EL (cell line): ENCODE data around the gene GLOD5.

Experiments used
- DNase-seq: peaks from one replicate; pipeline ENCODE4 v3.0.0-alpha.2; 2016

The GLOD5 gene

DNA sequence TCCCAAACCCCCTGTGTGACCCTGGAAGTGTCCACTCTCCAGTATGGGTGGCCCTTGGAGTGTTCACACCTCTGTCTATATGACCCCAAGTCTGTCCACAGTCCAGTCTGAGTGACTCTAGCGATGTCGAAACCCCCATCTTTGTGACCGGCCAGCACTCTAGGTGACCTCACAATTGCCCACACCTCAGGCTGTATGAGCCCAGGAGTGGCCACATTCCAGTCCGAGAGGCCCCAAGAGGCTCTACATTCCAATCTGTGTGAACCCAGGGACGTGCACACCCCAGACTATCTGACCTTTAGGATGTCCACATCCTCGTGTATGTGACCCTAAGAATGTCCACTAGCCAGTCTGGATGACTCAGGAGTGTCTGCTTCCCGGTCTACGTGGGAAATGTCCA is 7.3 kb upstream of the GLOD5 start:
- DNase-seq, result no peak

DNA sequence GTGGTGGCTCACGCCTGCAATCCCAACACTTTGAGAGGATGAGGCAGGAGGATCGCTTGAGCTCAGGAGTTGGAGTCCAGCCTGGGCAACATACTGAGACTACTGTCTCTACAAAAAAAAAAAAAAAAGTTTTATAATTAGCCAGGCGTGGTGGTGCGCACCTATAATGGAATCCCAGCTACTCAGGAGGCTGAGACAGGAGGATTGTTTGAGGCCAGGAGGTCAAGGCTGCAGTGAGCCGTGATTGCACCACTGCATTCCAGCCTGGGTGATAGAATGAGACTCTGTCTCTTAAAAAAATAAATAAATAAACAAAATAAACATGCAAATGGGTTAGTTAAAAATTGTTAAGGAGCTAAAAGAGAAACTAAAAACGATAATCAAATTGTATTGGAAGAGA is 7.7 kb downstream of the GLOD5 start:
- no peak for DNase-seq

DNA sequence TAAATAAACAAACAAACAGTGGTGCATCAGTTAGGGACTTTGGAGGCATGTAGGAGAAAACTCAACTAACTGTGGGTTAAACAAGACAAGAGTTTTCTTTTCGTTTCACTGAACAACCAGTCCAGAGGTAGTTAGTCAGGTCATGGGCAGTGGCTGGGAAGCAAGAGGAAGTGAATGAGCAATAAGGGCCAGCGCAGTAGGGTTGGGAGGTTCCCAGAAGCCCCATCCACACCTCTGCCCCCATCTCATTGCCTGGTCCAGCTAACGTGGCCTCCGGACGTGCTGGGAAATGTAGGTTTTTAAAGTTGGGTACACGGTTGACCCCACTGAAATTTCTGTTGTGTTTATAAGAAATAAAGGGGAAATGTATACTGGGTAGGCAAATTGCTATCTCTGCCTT is 8.7 kb downstream of the GLOD5 start:
- DNase-seq, result no peak

DNA sequence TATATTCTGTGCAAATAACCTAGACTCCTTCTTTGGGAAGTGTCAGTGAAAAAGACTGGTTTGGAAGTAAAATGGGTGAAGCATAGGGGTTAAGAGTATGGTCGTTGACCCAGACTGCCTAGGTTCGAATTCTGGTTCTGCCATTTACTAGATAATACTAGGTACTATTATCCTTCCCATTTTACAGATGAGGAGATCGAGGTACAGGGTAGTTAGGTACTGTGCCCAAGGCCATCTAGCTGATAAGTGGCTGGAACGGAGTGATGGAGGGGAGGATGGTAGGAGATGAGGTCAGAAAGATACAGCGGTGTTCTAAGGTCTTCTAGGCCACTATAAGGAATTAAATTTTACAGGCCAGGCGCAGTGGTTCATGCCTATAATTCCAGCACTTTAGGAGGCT is 11.1 kb downstream of the GLOD5 start:
- DNase-seq, result no peak

DNA sequence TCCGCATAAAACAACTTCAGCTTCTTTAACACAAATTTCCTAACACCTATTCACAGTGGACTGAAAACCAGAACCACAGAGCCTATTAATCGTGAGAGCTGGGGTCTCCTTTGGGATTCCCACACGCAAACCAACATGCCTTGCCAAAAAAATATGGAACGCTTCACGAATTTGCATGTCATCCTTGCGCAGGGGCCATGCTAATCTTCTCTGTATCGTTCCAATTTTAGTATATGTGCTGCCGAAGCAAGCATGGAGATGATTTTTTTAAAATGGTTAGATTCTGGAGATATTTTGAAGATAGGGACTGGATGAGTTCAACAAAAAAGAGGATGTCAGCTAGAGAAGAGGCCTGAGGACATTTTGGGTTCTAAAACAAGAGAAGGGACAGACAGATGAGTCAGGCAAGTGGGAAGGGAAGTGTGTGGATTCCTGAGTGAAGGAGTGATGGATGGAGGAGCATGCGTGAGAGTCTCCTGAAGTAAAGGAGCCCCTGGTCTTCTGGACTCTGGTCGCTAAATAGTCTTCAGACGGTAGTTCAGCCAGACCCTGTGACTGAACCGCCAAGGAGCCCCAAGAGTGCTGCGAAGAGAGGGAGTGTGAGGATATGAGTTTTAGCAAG is 15.4 kb downstream of the GLOD5 start:
- no peak for DNase-seq

DNA sequence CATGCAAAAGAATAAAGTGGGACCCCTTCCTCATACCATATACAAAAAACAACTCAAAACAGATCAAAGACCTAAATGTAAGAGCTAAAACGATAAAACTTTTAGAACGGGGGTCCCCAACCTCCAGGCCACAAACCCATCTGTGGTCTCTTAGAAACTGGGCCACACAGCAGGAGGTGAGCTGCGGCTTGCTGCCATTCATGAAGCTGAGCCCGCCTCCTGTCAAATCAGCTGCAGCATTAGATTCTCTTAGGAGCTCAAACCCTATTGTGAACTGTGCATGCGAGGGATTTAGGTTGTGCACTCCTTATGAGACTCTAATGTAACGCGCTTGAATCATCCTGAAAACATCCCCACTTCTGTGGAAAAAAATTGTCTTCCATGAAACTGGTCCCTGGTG is 17.9 kb downstream of the GLOD5 start:
- no peak for DNase-seq

DNA sequence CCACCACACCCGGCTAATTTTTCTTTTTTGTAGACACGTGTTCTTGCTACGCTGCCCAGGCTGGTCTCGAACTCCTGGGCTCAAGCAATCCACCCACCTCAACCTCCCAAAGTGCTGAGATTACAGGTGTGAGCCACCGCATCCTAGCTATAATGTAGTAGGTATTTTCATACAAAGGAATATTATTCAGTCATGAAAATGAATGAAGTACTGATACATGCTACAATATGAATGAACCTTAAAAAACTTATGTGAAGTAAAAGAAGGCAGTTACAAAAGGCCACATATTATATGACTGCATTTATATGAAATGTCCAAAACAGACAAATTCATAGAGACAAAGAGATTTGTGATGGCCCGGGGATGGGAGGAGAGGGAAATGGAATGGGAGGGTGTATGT is 20.2 kb downstream of the GLOD5 start:
- DNase-seq, result no peak

DNA sequence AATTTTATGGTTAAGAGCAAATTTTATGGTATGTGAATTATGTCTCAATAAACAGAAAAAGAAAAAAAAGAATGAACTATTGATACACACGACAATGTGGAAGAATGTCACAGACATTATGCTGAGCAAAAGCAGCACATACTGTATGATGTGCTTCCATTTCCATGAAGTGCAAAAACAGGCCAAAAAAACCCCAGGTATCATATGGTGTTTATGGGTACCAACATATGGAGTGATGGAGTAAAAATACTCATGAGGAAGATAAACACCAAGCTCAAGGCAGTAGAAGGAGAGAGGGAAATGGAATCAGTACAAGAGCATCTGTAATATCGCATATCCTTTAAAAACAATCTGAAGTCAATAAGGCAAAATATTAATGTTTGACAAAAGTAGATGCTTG is 20.7 kb downstream of the GLOD5 start:
- DNase-seq, result no peak

DNA sequence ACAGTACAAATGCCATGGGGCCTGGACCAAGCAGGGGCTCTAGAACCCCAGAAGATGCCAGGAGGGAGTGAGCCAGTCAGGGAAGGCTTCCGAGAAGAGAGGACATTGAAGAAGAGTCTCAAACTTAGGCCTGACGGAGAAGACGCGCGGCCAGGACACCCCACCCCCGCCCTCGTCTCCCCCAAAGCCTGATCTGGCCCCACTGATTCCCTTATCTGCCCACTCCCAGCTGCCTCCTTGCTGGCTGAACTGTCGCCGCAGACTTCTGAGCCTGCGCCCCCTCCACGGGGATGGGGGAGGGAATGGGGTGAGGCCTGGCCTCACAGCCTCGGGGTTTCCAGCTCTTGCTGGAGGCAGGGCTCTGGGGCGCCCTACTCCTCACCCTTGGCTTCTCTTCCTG is 21.2 kb downstream of the GLOD5 start:
- DNase-seq, result no peak

DNA sequence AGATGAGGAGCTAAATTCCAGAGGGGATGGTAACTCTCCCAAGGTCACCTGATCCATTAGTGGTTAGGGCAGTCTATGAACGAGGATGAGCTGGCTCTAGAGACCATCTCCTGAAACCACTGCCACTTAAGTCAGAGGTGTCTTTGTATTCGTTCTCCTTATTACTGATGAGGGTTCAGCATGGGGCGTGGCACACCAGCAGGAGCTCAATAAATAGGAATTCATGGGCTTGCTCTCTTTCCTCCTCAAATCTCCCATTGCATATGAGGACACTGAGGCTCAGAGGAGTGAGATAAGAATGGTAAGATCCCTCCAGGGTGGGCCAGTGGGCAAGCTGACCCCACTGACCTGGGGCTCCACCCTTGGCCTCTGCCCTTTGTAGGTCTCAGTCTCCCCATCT is 23.2 kb downstream of the GLOD5 start:
- DNase-seq, result no peak

DNA sequence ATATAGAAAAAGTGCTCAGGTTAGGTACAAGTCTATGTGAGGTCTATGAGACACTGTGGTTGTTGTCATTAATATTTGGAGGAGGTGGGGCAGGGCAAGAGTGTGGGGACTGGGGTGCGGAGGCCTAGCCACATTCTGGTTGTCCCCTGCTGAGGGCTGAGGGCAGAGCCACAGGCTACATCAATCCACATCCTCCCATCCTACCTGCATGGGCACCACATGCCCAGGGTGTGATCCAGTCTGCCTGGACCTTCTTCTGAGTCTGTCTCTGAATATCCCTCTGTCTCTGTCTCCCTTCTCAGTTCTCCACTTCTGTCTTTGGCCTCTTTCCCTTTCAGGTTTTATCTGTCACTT is 23.6 kb downstream of the GLOD5 start:
- DNase-seq, result no peak

DNA sequence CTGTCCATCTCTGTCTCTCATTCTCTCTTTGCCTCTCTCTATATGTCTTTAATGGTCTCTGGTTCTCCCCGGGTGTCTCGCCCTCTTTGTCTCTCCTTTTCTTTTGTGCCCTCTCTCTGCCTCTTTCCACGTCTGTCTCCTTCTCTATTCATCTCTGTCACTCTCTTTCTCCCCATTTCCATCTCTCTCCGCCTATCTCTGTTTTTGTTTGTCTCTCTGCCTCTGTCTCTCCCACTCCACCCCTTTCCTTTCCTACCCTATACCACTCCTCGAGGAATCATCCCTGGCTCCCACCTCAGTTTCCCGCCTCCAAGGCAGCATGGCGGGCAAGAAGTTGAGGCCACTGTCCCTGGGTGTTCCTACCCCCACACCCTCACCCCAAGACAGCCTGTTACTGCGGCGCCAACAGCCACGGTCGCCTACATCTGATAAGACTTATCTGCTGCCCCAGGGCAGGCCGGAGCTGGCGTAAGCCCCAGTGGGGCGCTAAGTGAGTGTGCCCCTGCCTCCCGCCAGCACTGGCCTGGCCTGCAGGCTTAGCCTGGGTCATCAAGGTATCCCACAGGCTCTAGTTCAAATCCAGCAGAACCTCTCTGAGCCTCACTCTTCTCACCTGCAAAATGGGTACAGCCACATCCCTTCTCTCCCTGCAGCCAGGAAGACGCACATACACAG is 24.1 kb downstream of the GLOD5 start:
- DNase-seq, result no peak

DNA sequence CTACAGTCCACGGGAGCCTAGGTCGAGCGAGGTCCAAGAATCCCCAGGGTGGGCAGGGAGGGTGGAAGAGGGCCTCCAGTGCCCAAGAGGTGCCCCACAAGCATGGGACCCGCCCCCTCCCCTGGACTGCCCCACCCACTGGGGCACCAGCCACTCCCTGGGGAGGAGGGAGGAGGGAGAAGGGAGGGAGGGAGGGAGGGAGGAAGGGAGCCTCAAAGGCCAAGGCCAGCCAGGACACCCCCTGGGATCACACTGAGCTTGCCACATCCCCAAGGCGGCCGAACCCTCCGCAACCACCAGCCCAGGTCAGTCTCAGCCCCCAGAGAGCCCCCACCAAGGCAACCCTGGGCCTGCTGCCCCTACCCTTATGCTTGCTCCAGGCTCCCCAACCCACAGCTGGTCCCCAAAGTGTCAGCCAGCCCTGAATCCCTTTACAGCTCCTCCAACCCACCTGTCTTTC is 24.8 kb downstream of the GLOD5 start, which contains the start of gene GATA1:
Gene GATA1 (plus strand): TSS at position 250 of the 460 bp plus-strand sequence. CDS start 4,520 bp downstream, outside the sequence.
- DNase-seq, result no peak

DNA sequence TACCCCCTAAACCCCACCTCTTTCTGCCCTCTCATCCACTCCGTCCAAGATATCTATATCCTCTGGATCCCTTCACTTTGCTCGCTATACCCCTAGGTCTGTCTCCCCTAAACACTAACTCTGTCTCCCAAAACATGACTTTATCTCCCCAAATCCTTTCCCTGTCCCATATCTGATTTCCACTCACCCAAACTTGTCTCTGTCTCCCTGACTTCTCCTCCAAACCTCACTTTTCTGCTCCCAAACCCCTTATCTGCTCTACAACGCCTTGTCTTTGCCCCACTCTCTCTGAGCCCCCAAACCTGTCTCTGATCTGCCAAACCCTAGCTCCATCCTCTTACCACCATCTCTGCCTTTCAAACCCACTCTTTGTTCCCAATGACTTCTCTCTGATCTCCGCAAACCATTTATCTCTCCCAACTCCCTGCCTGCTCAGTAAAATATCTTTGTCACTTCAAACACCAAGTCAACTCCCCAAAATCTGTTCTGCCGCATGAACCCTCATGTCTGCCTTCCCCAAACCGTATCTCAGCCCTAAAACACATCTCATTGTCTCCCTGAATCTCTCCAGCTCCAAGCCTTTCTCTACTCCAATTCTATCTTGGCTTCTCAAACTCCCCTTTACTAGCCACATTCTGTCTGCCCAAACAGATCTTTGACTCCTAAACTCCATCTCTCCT is 25.4 kb downstream of the GLOD5 start:
- no peak for DNase-seq

DNA sequence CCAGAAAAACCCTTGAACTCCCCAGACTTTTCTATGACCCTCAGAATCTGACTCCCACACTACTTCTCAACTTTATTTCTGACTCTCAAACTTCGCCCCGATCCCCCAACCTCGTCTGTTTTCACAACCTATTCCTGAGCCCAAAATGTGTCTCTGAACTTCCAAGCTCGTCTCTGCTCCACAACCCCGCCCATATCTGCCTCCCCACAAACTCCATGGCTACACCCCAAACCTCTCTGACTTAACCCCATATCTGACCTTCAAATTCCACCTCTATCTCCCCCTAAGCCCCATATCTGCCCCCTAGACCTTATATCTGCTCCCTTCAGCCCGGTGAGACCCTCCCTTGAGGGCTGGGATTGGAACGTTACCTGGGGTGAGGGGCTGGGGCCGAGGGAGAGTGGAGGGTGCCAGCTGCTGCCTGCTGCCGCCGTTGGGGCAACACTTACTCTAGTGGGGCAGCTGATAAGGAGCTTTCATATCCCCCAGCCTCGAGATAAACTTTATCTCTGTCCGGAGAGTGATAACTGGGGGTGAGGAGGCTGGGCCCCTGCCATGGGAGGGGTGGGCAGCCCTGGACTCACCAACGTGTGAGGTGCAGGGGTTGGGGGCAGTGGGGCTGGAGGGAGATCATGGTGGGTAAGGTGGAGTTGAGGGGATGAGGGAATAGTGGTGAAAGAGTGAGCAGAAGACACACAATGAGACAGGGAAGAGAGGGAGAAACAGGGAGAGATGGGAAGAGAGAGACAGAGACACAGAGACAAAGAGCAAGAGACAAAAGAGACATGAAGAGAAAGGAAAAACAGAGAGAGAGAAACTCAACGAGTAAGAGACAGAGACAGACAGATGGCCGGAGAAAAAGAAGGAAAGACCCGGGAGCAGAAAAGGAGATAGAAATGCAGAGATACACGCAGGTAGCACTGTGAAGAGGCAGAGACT is 26.2 kb downstream of the GLOD5 start:
- DNase-seq, result no peak

DNA sequence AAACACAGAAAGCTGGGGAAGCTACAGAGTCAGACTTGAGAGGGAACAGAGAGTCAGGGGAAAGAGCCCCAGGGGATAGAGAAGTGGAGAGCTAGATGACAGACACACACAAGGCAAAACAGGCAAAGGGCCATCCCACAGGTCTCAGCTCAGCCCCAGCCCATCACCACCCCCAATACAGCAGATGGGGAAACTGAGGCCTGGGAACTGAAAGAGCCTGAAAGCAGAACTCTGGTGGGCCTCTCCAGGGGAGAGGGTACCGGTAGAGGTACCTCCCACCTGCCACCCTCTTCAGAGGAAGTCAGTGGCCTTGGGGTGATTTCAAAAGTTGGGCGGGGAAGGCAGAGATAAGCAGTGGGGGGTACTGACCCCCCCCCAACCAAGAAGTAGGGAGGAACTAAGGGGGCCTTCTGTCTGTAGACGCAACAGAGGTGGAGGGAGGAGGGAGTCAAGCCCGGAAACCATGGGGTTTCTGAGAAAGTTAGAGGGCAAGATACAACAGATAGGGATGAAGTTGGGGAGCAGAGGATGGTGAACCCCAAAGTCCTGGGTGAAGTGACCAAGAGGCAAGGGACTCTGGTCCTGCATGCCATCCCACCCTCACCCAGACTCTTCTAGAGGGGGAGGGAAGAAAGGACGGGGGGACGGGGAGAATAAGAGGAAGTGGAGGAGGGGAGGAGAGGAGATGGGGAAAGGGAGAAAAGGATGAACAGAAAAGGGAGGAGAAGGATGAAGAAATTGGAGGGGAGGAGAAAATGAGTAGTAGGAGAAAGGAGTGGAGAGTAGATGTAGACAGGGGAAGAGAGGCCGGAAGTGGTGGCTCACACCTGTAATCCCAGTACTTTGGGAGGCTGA is 28.0 kb downstream of the GLOD5 start:
- no peak for DNase-seq

DNA sequence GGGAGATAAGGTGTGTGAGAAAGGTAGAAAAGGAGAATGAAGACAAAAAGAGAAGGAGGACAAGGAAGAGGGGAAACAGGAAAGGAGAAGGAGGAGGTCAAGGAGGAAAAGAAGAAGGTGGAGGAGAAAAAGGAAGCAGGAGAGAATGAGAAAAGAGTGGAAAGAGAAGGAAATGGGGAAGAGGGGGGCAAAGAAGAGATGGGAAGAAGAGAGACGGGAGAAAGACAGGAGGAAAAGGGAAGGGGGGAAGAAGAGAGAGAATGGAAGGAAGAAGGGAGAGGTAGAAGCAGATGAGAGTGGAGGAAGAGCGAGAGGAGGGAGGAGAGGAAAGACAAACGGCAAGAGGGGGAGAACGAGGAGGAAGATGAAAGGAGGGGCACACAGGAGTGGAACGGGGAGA is 28.9 kb downstream of the GLOD5 start:
- DNase-seq, result no peak

DNA sequence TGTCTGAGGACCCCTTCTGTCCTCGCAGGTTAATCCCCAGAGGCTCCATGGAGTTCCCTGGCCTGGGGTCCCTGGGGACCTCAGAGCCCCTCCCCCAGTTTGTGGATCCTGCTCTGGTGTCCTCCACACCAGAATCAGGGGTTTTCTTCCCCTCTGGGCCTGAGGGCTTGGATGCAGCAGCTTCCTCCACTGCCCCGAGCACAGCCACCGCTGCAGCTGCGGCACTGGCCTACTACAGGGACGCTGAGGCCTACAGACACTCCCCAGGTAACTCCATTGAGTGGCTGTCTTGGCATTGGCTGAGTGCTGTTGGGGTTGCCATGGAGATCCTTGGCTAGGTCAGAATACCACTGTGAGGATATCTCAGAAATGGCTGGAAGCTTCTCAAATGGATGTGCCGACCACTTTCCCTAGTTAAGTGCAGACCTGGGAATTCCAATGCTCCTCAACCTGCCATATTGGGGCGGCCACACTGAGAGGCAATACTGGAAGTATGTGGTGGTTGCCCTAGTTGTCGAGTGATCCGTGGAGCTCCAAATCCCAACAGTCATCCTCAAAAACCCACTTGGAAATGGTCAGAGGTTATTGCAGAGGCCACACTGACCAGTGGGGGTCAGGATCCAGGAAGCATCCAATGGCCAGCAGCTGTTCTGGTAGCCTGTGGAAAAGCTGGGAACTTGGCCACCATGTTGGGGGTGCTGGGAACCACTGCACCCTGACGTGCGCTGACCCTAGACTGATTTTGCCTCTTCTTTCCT is 29.7 kb downstream of the GLOD5 start:
- DNase-seq, result no peak

DNA sequence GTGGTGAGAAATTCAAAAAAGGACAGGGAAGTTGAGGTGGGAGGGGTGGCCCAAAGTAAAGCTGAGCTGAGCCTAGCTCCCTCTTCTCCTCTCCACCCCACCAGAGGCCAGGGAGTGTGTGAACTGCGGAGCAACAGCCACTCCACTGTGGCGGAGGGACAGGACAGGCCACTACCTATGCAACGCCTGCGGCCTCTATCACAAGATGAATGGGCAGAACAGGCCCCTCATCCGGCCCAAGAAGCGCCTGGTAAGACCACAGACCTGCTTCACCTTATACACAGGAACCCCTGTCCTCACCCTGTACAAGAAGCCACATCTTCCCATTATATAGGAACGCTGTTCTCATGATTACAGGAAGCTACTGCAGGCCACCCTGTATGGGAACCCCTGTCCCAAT is 30.7 kb downstream of the GLOD5 start:
- no peak for DNase-seq

DNA sequence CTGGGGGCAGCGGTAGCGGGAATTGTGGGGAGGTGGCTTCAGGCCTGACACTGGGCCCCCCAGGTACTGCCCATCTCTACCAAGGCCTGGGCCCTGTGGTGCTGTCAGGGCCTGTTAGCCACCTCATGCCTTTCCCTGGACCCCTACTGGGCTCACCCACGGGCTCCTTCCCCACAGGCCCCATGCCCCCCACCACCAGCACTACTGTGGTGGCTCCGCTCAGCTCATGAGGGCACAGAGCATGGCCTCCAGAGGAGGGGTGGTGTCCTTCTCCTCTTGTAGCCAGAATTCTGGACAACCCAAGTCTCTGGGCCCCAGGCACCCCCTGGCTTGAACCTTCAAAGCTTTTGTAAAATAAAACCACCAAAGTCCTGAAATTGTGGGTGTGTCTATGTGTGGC is 32.4 kb downstream of the GLOD5 start:
- DNase-seq, result no peak

DNA sequence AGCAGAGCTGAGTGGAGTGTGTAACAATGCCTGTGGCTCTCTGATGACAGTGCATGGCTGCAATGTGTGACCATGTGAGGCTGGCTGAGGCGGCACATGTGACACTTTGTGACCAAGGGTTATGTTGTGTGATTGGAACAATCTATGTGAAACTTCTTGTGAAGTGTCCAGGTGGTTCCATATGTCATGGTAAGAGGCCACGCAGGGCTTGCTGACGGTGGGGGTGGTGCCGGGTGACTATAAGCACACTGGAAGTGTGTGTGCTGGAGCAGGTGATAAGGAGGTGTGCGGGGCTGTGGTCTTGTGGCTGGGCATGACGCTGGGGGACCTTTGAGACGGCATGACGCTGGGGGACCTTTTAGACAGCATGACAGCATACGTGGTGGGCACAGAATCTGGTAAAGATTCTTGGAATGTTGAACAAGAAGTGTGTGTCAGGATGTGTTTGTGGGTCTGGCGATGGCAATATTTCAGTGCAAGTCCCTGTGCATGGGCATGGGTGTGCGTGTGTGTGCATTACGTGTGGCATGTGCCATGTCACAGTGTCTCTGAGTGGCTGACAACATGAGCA is 32.9 kb downstream of the GLOD5 start:
- DNase-seq, result no peak
